HG03196 (cell line): ENCODE data around the gene CDKN1A.
"Not testable (repeated sequence)": the region's sequence is repeated elsewhere in the genome, so short reads cannot be mapped to it uniquely, and the experiment has no call there.

Experiments used
- ATAC-seq: cut with Tn5 transposase; IDR thresholded peaks from one replicate; pipeline ENCODE4 v1.9.1; 2021; ENCODE audit not compliant: unreplicated experiment

Gene CDKN1A

GRCh38 chr6:36694616-36695015, 16.1 kb downstream of the CDKN1A start:
- ATAC-seq: no peak

- ATAC-seq: no peak
Observed at GRCh38 chr6:36695414-36695813, 16.9 kb downstream of the CDKN1A start.

- no peak for ATAC-seq
Observed at GRCh38 chr6:36697481-36697903, 19.0 kb downstream of the CDKN1A start, which contains the start of gene RAB44. Gene RAB44 (plus strand): TSS chr6:36697826. CDS start chr6:36704236, 6,410 bp downstream.

GRCh38 chr6:36698196-36698595, 19.7 kb downstream of the CDKN1A start:
- ATAC-seq: no peak

- no peak for ATAC-seq
Observed at GRCh38 chr6:36698871-36699271, 20.4 kb downstream of the CDKN1A start.

- no peak for ATAC-seq
Observed at GRCh38 chr6:36699348-36699747, 20.8 kb downstream of the CDKN1A start.

GRCh38 chr6:36700071-36700812, 21.7 kb downstream of the CDKN1A start:
- no peak for ATAC-seq

- ATAC-seq: no peak
Observed at GRCh38 chr6:36700831-36701230, 22.3 kb downstream of the CDKN1A start.

GRCh38 chr6:36701401-36701991, 23.0 kb downstream of the CDKN1A start:
- ATAC-seq: no peak

- no peak for ATAC-seq
Observed at GRCh38 chr6:36702656-36703055, 24.1 kb downstream of the CDKN1A start.

GRCh38 chr6:36703081-36703606, 24.6 kb downstream of the CDKN1A start:
- no peak for ATAC-seq

- ATAC-seq: no peak
Observed at GRCh38 chr6:36703982-36704381, 25.5 kb downstream of the CDKN1A start.

GRCh38 chr6:36704961-36705577, 26.6 kb downstream of the CDKN1A start:
- not testable (repeated sequence) for ATAC-seq

GRCh38 chr6:36706339-36706738, 27.8 kb downstream of the CDKN1A start:
- ATAC-seq: no peak

- ATAC-seq: no peak
Observed at GRCh38 chr6:36712816-36713215, 34.3 kb downstream of the CDKN1A start.

GRCh38 chr6:36713846-36714245, 35.3 kb downstream of the CDKN1A start:
- no peak for ATAC-seq

GRCh38 chr6:36714511-36714910, 36.0 kb downstream of the CDKN1A start:
- no peak for ATAC-seq

- no peak for ATAC-seq
Observed at GRCh38 chr6:36715469-36715868, 37.0 kb downstream of the CDKN1A start.

- ATAC-seq: no peak
Observed at GRCh38 chr6:36716476-36717093, 38.1 kb downstream of the CDKN1A start.

- ATAC-seq: no peak
Observed at GRCh38 chr6:36717231-36717825, 38.8 kb downstream of the CDKN1A start.
